Renal cortical epithelial cell (primary cell): ENCODE results near the gene FLACC1. TPM values are rescaled to one million over a fixed set of nuclear protein-coding genes. Genes with fewer than 3 reads are reported as not detected.
"Not testable (repeated sequence)": the region's sequence is repeated elsewhere in the genome, so short reads cannot be mapped to it uniquely, and the experiment has no call there.

Experiments
- DNase-seq: peaks from one replicate; pipeline ENCODE4 v3.0.0-alpha.2; 2011; ENCODE audit warnings: low read depth
- total RNA-seq: library from RNA; depleted of rRNA; stranded (reverse); fragments of >200 nt; gene quantifications from 2 replicates; pipeline ENCODE4 v1.2.3, GENCODE V29; 2014

Gene FLACC1, protein sequence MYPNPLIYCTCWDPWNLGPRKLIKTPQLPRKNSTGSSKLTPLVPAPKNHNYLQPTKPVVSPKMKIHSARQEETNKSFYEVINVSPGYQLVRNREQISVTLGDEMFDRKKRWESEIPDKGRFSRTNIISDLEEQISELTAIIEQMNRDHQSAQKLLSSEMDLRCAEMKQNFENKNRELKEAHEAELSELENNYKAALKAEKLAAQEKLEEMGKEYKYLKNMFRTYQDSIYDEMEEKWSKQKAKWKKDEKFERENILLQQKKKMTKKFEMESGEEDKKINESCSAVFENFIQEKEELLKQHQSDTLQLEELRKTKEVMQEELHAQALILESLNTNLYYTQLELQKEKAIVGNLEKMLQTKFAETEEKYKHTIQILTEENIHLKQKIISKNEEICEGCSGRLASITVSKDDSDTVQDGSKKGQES
- total RNA-seq, result 0.17 and 0.45 TPM in 2 replicates

DNA sequence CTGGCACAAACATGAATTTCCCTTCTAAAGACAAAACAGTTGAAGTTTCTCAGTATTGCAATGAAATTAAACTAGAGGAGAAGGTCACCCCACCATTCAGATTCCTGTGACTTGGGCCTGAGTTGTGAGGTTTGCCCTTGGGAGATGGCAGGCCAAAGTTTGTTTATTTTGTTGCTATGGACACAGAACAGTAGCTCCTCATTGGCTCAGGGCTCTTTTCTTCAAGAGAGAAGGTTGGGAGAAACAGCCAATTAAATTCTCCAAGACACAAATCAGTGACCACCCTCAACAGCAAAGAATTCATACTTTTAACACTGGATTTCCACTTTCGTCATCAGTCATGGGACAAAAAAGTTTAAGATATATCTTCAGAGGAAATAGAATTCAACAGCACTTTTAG lies at the start of gene FLACC1:
Gene FLACC1 (minus strand): TSS at position 125 of the 400 bp plus-strand sequence. CDS start 5,941 bp downstream, outside the sequence.
- peak; percentile 92 for DNase-seq

DNA sequence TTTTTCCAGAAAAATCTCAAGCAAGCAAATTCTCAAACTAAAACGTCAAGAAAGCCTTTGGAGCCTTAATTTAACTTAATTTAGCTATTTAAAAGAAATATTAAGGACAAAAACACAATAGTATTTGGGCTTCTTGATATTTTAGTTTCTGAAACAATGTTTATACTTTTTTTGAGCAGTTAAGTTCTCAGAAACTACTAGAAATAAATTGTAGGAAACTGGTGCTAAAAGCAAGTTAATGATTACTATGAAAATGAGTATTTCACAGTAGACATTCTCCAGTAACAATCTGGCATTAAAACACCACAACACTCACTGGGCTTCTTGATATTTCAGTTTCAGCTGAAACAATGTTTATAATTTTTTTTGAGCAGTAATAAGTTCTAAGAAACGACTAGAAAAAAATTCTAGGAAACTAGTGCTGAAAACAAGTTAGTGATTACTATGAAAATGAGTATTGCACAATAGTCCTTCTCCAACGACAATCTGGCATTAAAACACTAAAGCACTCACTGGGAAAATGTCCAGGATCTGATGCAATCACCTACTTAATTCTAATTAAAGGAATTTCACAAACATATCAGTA lies 49.0 kb upstream of the FLACC1 start:
- peak; percentile 96 for DNase-seq

DNA sequence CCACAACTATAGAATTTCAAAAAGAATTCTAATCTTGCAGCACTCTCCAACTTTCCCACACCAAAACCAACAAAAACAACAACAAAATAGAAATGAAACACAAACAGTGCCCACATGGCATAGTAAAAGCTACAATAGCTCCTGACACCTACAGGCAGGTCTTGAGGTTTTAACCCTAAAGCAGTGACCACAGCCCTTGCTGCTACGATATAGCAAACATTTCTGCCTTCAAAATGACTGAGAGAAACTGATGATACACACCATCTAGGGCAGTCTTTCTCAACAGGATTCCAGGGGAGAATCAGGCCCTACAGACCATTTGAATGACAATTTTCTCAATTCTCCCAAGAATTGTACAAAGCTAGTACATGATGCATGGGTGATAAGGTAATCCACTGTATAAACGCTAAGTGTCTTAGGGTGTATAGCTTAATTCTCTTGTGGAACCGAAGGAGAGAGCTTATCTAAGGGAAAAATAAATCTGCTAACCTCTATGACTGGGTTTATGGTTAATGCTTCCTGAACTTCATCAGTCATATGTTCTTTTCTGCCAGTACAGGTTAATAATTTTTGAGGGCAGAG lies 47.6 kb upstream of the FLACC1 start:
- peak; percentile 50 for DNase-seq

DNA sequence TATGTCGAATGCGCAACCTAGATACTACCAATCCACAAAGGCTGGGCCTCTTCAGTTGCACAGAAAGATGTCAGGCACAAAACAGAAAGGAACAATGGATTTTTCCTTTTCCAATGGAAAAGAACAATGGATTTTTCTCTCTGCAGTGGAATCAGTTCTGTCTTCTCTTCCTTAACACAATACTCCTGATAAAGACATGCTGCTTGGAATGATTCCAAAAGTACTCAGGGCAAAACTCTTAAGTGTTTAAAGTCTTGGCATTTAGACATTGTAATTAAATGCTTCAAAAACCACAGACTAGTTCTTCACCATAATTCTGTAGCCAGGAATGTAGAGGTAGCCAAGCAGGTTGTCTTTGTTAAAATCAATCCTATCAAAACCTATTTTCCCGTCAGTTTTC lies 46.7 kb upstream of the FLACC1 start:
- peak; percentile 96 for DNase-seq

DNA sequence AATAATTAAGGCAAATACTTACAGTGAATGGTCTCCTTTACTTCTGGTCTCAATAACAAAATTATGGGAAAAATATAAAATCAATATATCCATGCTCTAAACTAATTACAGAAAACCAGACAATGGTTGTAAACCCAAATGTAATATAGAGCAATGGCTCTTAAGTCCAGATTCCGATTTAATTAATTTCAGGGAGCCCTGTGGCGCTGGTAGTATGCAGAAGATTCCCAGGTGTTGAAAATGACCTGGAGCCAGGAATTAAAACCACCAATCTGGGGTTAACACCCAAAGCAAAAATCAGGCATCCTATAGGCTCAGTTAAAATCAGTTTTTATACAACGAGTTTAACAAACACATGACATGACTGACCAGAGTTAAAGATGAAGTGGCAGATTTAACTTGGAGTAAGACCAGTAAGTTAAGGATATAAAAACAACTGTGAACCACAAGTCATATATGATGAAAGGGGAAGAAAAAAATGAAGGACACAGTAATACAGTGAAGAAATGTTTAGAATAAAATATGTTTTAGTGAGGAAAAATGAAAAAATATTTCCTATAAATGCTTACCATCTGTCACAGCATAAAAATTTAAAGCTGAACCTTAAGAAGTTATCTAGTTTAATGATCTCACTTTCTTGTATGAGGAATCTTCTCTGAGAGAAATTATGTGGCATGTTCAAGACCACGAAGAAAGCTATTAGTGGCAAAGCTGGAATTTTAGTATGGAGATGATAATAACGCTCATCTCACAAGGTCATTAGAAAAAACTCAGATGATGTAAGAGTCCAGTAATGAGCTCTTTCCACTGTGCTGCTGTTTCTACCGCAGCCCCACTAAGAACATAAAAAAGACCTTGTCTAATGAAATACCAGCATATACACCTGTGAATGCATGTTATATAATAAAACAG lies 45.8 kb upstream of the FLACC1 start:
- peak; percentile 46 for DNase-seq

DNA sequence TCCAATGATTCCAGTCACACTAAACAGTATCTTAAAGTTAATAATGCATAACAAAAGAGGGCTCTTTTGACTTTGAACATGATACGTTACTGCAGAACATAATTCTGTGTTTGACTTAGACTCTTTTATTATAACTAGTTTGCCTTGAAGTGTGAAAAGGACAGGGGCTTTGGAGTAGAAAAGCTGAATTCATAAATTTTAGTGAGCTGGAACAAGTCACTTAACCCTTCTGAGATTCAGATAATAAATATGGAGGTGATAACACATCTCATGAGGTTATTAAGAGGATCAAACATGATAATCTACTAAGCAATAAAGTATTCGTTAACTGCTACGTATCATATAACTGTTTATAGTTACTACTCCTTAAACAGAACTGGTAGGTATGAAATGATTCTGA lies 44.7 kb upstream of the FLACC1 start:
- no peak for DNase-seq

DNA sequence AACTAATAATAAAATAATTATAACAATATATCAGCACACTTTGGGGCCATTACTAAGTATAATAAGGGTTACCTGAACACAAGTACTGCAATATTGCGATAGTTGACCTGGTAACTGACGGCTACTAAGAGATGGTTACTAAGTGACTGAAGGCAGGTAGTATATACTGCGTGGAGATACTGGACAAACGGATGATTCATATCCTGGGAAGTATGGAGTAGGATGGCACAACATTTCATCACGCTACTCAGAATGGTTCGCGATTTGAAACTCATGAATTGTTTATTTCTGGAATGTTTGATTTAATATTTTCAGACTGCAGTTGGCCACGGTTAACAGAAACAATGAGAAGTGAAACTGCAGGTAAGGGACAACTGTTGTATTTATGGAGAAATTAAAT lies 39.5 kb upstream of the FLACC1 start:
- no peak for DNase-seq

DNA sequence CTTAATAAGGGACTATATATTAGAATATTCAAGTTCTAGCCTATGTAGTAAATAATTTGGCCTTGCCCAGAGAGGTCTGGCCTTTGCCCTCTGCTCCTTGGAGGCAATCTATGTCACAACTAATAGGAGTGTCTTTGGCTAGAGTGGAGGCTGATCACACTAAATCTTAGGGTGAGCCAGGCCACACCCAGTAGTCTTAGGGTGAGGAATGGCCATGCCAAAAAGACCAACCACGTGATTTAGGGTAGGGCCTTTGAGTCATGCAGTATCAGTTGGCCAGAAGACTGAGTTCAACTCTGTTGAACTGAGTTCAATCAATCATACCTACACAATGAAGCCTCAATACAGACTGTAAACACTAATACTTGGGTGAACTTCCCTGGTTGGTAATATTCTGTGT lies 26.0 kb upstream of the FLACC1 start:
- DNase-seq, result no peak

DNA sequence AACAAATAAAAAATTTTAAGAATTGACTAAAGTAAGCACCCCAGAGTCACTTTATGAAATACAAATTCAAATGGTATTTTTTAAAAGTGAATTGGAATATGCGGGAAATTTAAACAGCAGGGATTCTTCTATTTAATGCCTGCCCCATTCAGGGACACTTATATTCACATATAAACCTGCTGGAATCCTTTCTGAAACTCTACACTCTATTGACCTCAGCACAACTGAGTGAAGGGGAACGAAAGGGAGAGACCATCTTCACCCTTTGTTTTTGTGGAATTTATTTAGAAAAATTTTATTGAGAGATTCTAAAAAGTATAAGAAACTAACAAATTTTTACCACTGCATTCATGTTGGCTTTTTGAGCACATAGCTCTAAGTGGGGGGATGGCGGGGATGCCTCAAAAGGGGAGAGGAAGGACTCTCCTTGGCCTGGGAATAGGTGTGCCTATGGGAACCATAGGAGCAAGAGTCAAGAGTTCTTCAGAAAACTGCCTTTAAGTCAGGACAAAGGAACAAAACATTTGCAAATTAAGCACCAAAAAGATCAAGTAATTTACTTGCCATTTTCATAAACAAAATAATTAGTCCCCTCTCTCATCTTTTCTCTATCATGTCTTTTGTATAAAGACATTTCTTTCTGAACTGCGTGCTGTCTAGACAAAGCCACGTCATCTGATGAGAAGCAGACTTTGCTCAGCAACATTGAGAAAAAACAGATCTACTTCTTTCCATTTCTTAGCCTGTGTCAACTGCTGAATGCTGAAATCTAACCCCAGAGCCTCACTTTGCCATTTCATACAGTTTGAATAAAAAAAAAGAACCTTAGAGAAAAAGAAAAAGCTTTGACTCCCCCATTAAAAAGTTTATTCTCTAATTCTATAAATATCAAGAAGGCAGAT lies 21.6 kb upstream of the FLACC1 start:
- no peak for DNase-seq

DNA sequence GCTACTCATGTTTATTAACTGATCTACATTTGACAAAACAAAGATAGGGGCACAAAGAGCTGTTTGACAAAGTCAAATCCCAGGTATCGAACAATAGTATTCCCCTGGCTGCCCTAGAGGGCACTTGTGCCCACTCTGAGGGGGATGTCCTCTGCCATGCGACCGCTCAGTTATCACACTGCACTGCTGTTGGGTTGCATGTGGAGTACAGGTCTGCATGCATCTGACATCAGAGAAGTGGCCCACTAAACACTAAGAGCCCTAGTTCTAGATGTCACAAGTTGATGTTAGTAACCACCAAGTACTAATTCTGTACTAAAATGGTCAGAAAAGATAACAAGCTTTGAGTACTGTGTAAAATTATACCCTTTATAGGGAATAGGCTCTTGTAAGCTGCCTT lies 20.1 kb upstream of the FLACC1 start:
- DNase-seq, result no peak

DNA sequence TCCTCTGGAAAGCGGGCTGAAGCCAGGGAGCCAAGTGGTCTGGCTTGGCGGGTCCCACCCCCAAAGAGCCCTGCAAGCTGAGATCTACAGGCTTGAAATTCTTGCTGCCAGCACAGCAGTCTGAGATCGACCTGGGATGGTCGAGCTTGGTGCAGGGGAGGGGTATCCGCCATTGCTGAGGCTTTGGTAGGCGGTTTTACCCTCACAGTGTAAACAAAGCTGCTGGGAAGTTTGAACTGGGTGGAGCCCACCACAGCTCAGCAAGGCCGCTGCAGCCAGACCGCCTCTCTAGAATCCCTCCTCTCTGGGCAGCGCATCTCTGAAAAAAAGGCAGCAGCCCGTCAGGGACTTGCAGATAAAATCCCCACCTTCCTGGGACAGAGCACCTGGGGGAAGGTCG lies 12.6 kb upstream of the FLACC1 start:
- no peak for DNase-seq

DNA sequence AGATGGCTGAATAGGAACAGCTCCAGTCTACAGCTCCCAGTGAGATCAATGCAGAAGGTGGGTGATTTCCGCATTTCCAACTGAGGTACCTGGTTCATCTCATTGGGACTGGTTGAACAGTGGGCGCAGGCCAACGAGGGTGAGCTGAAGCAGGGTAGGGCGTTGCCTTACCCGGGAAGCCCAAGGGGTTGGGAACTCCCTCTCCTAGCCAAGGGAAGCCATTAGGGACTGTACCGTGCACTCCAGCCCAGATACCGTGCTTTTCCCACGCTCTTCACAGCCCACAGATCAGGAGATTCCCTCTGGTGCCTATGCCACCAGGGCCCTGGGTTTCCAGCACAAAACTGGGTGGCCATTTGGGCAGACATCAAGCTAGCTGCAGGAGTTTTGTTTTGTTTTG lies 12.2 kb upstream of the FLACC1 start:
- DNase-seq, result not testable (repeated sequence)

DNA sequence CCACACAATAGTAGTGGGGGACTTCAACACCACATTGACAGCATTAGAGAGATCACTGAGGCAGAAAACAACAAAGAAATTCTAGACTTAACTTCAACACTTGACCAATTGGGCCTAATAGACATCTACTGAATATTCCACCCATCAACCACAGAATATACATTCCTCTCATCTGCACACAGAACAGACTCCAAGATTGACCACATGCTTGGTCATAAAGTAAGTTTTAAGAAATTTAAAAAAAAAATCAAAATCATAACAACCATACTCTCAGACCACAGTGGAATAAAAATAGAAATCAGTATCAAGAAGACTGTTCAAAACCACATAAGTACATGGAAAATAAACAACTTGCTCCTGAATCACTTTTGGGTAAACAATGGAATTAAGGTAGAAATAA lies 9.0 kb upstream of the FLACC1 start:
- DNase-seq, result no peak

DNA sequence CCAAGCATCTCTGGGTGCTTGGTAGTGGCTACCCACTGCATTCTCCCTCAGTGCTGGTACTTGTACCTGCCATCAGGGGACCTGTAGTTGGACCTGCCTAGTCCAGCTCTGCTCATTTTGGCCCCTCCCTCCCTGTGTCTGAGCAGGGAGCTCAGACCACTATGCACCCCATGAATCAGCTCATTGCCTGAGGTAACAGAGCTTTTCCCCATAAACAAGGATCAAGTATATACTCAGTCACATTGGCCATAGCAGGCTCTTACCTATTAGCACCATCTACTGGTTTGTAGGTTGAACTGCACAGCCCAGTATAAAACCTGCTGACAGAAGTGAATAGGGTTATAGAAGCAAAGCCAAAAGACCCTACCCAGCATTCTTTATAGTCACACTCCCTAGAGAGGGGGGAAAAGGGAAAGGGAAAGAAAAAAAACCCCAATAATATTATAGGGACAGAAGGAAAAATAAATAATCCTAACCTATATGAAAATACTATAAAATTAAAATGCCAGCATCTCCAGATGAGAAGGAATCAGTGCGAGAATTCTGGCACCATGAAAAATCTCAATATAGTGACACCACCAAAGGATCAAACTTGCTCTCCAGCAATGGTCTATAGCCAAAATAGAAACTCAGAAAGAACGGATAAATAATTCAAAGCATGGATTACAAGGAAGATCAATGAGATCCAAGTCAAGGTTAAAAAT lies 6.9 kb upstream of the FLACC1 start:
- peak; percentile 67 for DNase-seq

DNA sequence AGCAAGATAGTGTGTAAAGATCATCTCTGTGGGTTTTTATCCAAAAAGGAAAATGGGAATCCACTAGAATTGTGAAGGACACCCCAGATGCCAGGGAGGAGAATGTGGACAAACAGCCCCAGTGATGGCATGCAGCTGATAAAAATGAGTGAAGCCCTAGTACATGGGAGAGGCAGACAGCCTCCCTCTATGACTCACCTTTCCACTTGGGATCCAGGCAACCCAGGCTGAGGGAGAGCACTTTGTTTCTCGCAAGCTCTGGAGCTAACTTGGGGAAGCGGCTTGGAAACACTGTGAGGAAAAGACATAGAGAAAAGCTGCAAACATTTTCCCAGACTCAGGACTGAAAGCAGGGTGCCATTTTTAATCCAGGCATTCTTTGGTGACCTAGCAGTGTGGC lies 5.3 kb upstream of the FLACC1 start:
- no peak for DNase-seq

DNA sequence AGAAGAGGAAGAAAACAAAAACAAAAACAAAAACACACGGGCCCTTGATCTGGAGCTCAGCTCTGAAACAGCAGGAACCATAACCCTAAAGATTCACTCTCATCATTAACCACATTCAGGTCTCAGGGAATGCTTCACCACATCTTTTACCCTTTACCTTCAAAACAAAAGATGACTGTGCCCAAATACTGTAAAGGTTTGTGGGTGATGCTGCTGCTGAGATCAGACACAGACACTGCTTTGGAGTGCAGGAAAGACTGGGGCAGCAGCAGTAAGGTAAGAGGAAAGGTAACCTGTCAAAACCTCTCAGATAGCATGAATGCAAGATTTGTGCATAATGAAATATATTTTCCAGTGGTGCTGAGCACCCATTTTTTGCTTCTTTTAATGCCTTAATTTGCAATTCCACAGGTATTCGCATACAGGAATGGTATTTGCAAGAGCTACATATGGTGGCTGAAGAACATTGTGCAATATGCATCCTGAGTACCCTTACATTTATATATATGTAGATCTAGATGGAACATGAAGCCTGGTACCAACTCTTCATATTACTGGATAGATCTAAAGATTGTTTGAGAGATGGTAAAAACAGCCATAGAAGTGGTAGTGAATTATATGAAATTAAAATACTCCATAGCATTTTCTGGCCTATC lies 4.1 kb upstream of the FLACC1 start:
- DNase-seq, result no peak

DNA sequence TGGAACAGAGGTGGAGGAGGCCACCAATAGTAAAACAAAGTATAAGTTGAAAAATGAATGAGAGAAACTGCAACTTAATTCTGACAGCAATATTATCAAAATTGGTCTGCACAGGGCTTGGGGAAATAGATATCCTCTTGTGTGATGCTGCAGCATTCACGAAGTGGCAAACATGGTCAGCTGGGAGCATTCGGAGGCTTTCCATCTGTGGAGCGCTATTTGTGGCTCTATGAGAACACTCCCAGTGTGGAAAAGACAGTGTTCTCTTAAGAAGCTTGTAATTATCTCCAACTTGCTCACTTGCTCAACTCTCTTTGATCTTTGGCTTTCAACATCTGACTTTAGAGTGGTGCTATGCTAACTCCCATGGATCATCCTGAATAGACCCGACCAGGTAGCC lies 3.1 kb upstream of the FLACC1 start:
- DNase-seq, result no peak

DNA sequence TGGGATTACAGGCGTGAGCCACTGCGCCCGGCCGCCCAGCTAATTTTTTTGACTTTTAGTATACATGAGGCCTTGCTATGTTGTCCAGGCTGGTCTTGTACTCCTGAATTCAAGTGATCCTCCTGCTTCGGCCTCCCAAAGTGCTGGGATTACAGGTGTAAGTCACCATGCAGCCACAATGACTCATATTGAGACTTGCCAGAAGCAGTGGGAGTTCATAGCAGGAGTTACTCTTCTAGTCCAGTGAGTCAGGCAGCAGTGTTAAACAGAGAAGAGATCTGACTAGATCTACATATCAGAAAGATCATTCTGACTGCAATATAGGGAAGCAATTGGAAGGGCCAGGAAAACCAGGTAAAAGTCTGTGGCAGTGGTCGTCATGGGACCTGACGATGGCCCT lies 1.5 kb upstream of the FLACC1 start:
- peak; percentile 83 for DNase-seq

DNA sequence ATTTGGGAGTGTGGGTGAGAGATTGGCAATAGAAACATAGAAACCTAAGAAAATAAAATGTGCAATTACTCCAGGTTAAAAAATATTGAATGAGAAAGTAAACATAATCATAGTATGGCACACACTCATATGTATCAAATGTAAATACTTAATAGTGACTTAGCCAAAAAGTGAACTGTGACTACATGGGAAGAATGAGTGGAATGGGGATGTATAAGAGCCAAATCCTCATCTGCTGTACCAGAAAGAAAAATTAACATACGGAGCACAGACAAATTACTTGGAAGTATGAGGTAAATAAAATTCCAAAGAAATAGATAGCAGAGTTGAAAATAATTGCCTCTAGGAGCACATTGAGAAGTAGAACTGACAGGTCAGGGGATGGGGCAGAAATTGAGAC lies 4.0 kb downstream of the FLACC1 start:
- no peak for DNase-seq

DNA sequence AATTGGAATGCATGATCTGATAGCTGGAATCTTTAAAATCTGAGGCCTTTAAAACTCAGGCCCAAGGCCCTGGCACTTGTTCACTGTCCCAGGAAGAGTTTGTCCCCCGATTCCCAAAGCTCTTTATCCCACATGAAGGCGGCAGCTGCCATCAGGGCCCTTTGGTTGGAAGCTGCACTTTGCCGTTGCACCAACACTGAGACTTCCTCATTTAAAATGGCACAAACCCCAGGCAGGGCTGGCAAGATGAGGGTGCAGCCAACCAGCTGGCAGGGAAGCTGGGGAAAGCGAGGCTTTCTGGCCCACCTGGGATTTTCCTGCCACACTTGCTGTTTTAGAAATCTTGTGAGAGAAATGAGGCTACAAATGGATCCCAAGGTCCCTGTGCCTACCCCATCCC lies 6.3 kb downstream of the FLACC1 start:
- no peak for DNase-seq
